Smooth muscle cell (in vitro differentiated cells): ENCODE data around the gene TLX1. TPM values are rescaled to one million over a fixed set of nuclear protein-coding genes. Genes with fewer than 3 reads are reported as not detected.

Experiments used
- DNase-seq: peaks from one replicate; lab custom pipeline; 2025; ENCODE audit not compliant: unreplicated experiment; lab: John Stamatoyannopoulos, UW
- H2AFZ ChIP-seq: fragments of 200-600 bp; sonication (generic); 2 replicates; pipeline ENCODE4 v1.6.0; 2016; ENCODE audit warnings: antibody characterized with exemption, low read depth, mild to moderate bottlenecking
- H3F3A ChIP-seq: fragments of 200-600 bp; sonication (generic); 2 replicates; pipeline ENCODE4 v1.6.0; 2017; ENCODE audit warnings: antibody characterized with exemption, low read depth
- H3K27ac ChIP-seq: fragments of 200-600 bp; sonication (generic); 2 replicates; pipeline ENCODE4 v1.5.1; 2016; ENCODE audit warnings: low read depth, mild to moderate bottlenecking
- H3K27me3 ChIP-seq: fragments of 200-600 bp; sonication (generic); 2 replicates; pipeline ENCODE4 v1.6.1; 2016; ENCODE audit warnings: low read depth, mild to moderate bottlenecking
- H3K36me3 ChIP-seq: fragments of 200-600 bp; sonication (generic); 2 replicates; pipeline ENCODE4 v1.5.1; 2016; ENCODE audit warnings: low read depth
- H3K4me1 ChIP-seq: fragments of 200-600 bp; sonication (generic); 2 replicates; pipeline ENCODE4 v1.5.1; 2016; ENCODE audit warnings: low read depth
- H3K4me2 ChIP-seq: fragments of 200-600 bp; sonication (generic); 2 replicates; pipeline ENCODE4 v1.6.0; 2016; ENCODE audit warnings: mild to moderate bottlenecking
- H3K4me3 ChIP-seq: fragments of 200-600 bp; sonication (generic); 2 replicates; pipeline ENCODE4 v1.5.1; 2016; ENCODE audit warnings: mild to moderate bottlenecking
- H3K79me2 ChIP-seq: fragments of 200-600 bp; sonication (generic); 2 replicates; pipeline ENCODE4 v1.6.0; 2016; ENCODE audit warnings: low read depth, mild to moderate bottlenecking
- H3K9ac ChIP-seq: fragments of 200-600 bp; sonication (generic); 2 replicates; pipeline ENCODE4 v1.6.0; 2016; ENCODE audit warnings: low read depth
- H3K9me3 ChIP-seq: fragments of 200-600 bp; sonication (generic); replicated peaks from 2 replicates; pipeline ENCODE4 v1.5.1; 2016; ENCODE audit warnings: low read depth
- H4K20me1 ChIP-seq: fragments of 200-600 bp; sonication (generic); 2 replicates; pipeline ENCODE4 v1.6.0; 2016; ENCODE audit warnings: low read depth
- WGBS: methylation state at CpG from one replicate; pipeline ENCODE4 v1.1.7; 2016; ENCODE audit warnings: low lambda C conversion rate; 5-methylcytosine and 5-hydroxymethylcytosine counted together
- polyA plus RNA-seq: library from polyadenylated mRNA; unstranded; fragments of >200 nt; fragmentation: Nextera tagmentation; extraction: Ambion mirVana; gene quantifications from 2 replicates; pipeline ENCODE4 v1.2.1, GENCODE V29; 2016
- total RNA-seq: library from RNA; depleted of rRNA; stranded (reverse); fragments of >200 nt; gene quantifications from 2 replicates; pipeline ENCODE4 v1.2.3, GENCODE V29; 2014
- TF ChIP-seq, protein P1 (sequence below): fragments of 200-600 bp; sonication (generic); IDR thresholded peaks from 2 replicates; pipeline ENCODE4 v1.5.1; 2017; ENCODE audit warnings: borderline replicate concordance, mild to moderate bottlenecking, antibody characterized with exemption; ENCODE audit not compliant: insufficient read depth, poor library complexity, severe bottlenecking

Gene TLX1
- total and polyA plus RNA-seq, 2 experiments from 2014 or later: not detected

DNA sequence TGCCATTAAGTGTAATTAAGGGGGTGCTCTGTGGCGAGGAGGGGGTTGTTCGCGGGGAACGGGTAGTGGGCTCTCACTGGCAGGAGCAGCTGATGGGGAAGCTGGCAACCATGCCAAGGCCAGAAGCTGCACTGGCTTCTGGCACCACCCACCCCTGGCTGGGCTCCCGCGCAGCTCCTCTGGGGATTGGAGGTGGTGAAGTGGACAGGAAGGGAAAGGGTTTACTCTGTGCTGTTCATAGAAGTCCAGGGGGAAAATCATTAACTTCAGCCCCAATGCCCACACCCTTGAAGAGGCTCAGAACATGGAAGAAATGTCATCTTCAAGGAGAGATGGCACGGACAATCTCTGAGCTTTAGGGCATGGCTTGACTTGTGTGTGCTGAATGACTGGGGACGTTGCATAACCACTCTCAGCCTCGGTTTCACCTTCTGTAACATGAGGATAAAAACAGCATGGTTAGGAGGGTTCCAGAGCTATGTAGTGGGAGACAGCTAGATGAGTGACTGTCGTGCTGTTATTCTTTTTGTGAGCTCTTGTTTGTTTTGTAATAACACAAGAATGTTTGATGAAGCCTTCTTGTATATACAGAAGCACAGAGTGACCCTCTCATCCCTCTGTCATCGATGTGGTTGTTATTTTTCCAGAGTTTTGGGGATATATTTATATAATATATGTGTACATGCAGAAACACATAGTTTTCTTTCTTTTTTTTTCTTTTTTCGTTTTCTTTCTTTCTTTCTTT is 39.4 kb upstream of the TLX1 start:
- TF ChIP-seq, protein P1, sequence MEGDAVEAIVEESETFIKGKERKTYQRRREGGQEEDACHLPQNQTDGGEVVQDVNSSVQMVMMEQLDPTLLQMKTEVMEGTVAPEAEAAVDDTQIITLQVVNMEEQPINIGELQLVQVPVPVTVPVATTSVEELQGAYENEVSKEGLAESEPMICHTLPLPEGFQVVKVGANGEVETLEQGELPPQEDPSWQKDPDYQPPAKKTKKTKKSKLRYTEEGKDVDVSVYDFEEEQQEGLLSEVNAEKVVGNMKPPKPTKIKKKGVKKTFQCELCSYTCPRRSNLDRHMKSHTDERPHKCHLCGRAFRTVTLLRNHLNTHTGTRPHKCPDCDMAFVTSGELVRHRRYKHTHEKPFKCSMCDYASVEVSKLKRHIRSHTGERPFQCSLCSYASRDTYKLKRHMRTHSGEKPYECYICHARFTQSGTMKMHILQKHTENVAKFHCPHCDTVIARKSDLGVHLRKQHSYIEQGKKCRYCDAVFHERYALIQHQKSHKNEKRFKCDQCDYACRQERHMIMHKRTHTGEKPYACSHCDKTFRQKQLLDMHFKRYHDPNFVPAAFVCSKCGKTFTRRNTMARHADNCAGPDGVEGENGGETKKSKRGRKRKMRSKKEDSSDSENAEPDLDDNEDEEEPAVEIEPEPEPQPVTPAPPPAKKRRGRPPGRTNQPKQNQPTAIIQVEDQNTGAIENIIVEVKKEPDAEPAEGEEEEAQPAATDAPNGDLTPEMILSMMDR: no peak
- Histone ChIP-seq H3K9ac (no peak overlapping the region), H3K4me2 (no peak overlapping the region), H3K9me3 (no peaks in the 10 kb centered on the region), H3K27me3 (peaks cover 34% of the 10 kb centered on the region), H3K79me2 (no peaks in the 10 kb centered on the region), H2AFZ (no peak overlapping the region), H3K27ac (no peak overlapping the region), H4K20me1 (no peaks in the 10 kb centered on the region), H3F3A (no peaks in the 10 kb centered on the region), H3K36me3 (no peaks in the 10 kb centered on the region), H3K4me1 (no peaks in the 10 kb centered on the region), H3K4me3 (no peak overlapping the region)
- WGBS: 77% methylated on average over 12 of the region's 12 CpGs
- DNase-seq: no peak

DNA sequence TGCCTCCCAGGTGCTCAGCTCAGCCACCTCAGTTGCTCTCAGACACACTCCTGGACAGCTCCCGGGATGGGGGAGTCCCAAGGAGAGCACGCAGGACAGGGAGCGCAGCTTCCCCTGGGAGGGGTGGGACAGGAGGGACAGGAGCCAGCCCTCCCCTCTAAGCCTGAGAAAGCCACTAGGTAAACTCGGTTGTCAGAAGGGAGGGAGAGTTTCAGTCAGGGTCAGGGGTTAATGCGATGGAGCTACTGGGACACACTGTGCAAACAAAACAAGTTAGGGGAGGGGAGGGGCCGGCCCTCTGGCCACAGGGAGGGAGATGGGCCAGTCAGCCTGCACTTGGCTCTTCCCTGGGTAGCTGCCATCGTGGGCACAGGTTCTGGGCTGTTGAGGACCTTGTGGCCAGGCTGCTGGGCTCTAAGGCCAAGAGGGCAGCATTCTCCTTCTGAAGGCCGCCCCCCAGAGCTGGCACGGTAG is 38.2 kb upstream of the TLX1 start:
- no peak overlapping the region for H2AFZ ChIP-seq
- peaks cover 26% of the 10 kb centered on the region for H3K27me3 ChIP-seq
- H3K4me1 ChIP-seq: no peaks in the 10 kb centered on the region
- 74% methylated on average over 8 of the region's 9 CpGs for WGBS
- H3K36me3 ChIP-seq: no peaks in the 10 kb centered on the region
- no peaks in the 10 kb centered on the region for H3F3A ChIP-seq
- H3K9ac ChIP-seq: no peak overlapping the region
- no peak for DNase-seq
- no peak overlapping the region for H3K27ac ChIP-seq
- TF ChIP-seq, protein P1: no peak
- no peaks in the 10 kb centered on the region for H4K20me1 ChIP-seq
- no peak overlapping the region for H3K4me2 ChIP-seq
- no peaks in the 10 kb centered on the region for H3K9me3 ChIP-seq
- no peaks in the 10 kb centered on the region for H3K79me2 ChIP-seq
- H3K4me3 ChIP-seq: no peak overlapping the region

DNA sequence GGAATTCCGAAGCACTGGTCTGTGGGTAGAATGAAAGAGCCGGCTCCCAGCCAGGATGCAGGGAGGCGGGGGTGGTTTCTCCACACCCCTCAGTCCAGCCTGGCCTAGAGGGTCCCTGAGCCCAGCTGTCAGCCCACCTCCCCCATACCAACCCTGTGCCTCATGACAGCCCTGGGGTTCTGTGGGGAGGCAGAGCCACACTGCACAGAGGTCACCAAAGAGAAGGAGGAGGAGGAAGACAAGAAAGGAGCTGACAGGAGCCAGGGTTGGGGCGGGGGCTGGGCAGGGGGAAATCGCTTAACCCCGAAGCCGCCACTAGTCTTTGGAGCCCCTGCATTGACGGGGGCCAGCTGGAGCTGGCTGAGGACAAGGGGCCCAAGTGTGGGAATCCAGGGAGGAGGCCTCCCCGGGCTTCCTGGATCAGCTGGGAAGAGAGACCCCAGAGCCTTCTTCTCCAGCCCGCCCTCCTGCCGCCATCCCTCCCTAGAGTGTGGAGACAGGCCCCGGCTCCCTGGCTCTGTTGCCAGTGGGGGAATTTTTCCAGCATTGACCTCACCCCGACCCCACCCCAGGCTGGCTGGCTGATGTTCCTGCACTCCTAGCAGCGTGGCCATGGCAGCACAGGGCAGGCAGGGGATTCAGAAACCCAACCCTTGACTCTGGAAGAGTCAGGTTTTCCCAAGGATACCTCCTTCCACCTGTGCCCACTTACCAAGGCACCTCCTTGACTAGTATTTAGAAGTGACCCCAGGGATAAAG is 36.8 kb upstream of the TLX1 start:
- Histone ChIP-seq H3K36me3 (no peaks in the 10 kb centered on the region), H3K79me2 (no peaks in the 10 kb centered on the region), H3K27ac (no peak overlapping the region), H3F3A (no peaks in the 10 kb centered on the region), H2AFZ (no peak overlapping the region), H3K4me1 (no peaks in the 10 kb centered on the region), H3K4me2 (no peak overlapping the region), H3K9ac (no peak overlapping the region), H3K27me3 (peaks cover 18% of the 10 kb centered on the region), H3K9me3 (no peaks in the 10 kb centered on the region), H4K20me1 (no peaks in the 10 kb centered on the region), H3K4me3 (no peak overlapping the region)
- DNase-seq: no peak
- TF ChIP-seq, protein P1: no peak
- 82% methylated on average over 14 of the region's 14 CpGs for WGBS
